ENCODE measurements around the gene OR5C1.
A peak's percentile ranks its signal among the peaks of the same experiment; 100 is the strongest.
"Not testable (repeated sequence)": the region's sequence is repeated elsewhere in the genome, so short reads cannot be mapped to it uniquely, and the experiment has no call there.

Gene OR5C1

GRCh38 chr9:122812736-122813135 is 24.0 kb downstream of the OR5C1 start:
- DNase-seq: no peak

GRCh38 chr9:122814545-122814944 is 25.8 kb downstream of the OR5C1 start:
- no peak for DNase-seq

- no peak for DNase-seq
Observed at GRCh38 chr9:122815544-122815943, 26.8 kb downstream of the OR5C1 start.

GRCh38 chr9:122816163-122816867 is 27.6 kb downstream of the OR5C1 start:
- DNase-seq: peak; percentile 44

GRCh38 chr9:122819326-122819725 is 30.6 kb downstream of the OR5C1 start:
- DNase-seq: no peak

- DNase-seq: no peak
Observed at GRCh38 chr9:122819791-122820489, 31.2 kb downstream of the OR5C1 start.

GRCh38 chr9:122820490-122820845 is 31.7 kb downstream of the OR5C1 start:
- no peak for DNase-seq

GRCh38 chr9:122821278-122821943 is 32.7 kb downstream of the OR5C1 start:
- DNase-seq: no peak

GRCh38 chr9:122822056-122822455 is 33.3 kb downstream of the OR5C1 start:
- DNase-seq: no peak

GRCh38 chr9:122822938-122823337 is 34.2 kb downstream of the OR5C1 start:
- no peak for DNase-seq

- DNase-seq: no peak
Observed at GRCh38 chr9:122827761-122828093, 39.0 kb downstream of the OR5C1 start.

- not testable (repeated sequence) for DNase-seq
Observed at GRCh38 chr9:122828965-122829284, 40.2 kb downstream of the OR5C1 start.

- no peak for DNase-seq
Observed at GRCh38 chr9:122832194-122832593, 43.5 kb downstream of the OR5C1 start.

GRCh38 chr9:122835313-122835731 is 46.6 kb downstream of the OR5C1 start:
- peak; percentile 29 for DNase-seq

- DNase-seq: no peak
Observed at GRCh38 chr9:122837266-122837850, 48.6 kb downstream of the OR5C1 start.

GRCh38 chr9:122838441-122838840 is 49.7 kb downstream of the OR5C1 start:
- not testable (repeated sequence) for DNase-seq

Data from activated CD4-positive, alpha-beta T cell treated with anti-CD3 and anti-CD28 coated beads, Interleukin-2, amount 50 U/mL, for 16 hours (primary cell).